H1 (cell line): ENCODE results near the gene CHN2.

Experiments
- CTCF ChIP-seq, 3 experiments: IDR thresholded peaks; 1 replicate in 2 of 3; 2 replicates in 1 of 3; pipeline versions ENCODE4 v1.5.1 to v1.6.1; 2011; ENCODE audit warnings: low read length in 3 of 3, mild to moderate bottlenecking in 3 of 3, inconsistent platforms in 2 of 3, low read depth in 1 of 3, moderate library complexity in 1 of 3; ENCODE audit not compliant: insufficient read depth in 1 of 3; ENCODE audit errors: control extremely low read depth in 1 of 3
- HDAC6 ChIP-seq: IDR thresholded peaks from one replicate; pipeline ENCODE4 v1.7.1; 2012; ENCODE audit warnings: low read depth, mild to moderate bottlenecking, inconsistent platforms, low read length, moderate library complexity
- MAX ChIP-seq: IDR thresholded peaks from 2 replicates; pipeline ENCODE4 v1.6.1; 2012; ENCODE audit warnings: inconsistent platforms
- NANOG ChIP-seq: IDR thresholded peaks from 2 replicates; pipeline ENCODE4 v1.6.1; 2011; ENCODE audit warnings: low read length, low read depth, mild to moderate bottlenecking, inconsistent platforms; ENCODE audit not compliant: insufficient read depth, poor library complexity, severe bottlenecking
- POLR2A ChIP-seq, 2 experiments: IDR thresholded peaks; 1 replicate in 1 of 2; 2 replicates in 1 of 2; pipeline ENCODE4 v1.6.1; 2011; ENCODE audit warnings: low read depth in 2 of 2, low read length in 2 of 2, mild to moderate bottlenecking in 2 of 2; ENCODE audit errors: control extremely low read depth in 1 of 2
- RAD21 ChIP-seq, 2 experiments: IDR thresholded peaks in 1 of 2; conservative IDR thresholded peaks in 1 of 2; 2 replicates each; pipeline ENCODE4 v1.6.1; 2011; ENCODE audit warnings: low read depth in 2 of 2, low read length in 2 of 2, improper control_type of control experiment in 1 of 2, inconsistent platforms in 1 of 2, mild to moderate bottlenecking in 1 of 2, moderate library complexity in 1 of 2
- SIRT6 ChIP-seq: IDR thresholded peaks from one replicate; pipeline ENCODE4 v1.7.1; 2012; ENCODE audit warnings: low read length, inconsistent platforms
- SP2 ChIP-seq: IDR thresholded peaks from 2 replicates; pipeline ENCODE4 v1.6.1; 2012; ENCODE audit warnings: mild to moderate bottlenecking, low read length, inconsistent platforms
- SUZ12 ChIP-seq: fragments of 200-600 bp; sonication (generic); IDR thresholded peaks from 2 replicates; pipeline ENCODE4 v1.6.1; 2012; ENCODE audit warnings: mild to moderate bottlenecking, inconsistent platforms, low read length, moderate library complexity, mixed read lengths
- YY1 ChIP-seq: IDR thresholded peaks from 2 replicates; pipeline ENCODE4 v1.6.1; 2011; ENCODE audit warnings: low read depth, mild to moderate bottlenecking, low read length
- ZNF274 ChIP-seq: IDR thresholded peaks from 2 replicates; pipeline ENCODE4 v1.7.0; 2012; ENCODE audit warnings: low read length, borderline replicate concordance; ENCODE audit errors: extremely low read depth

- TF ChIP-seq CTCF (IDR thresholded peaks at IDR 0.05; ENCODE audit: control extremely low read depth in 1 of 3, insufficient read depth in 1 of 3, low read depth in 1 of 3, low read length in 3 of 3) (no peak), RAD21 (IDR thresholded peaks at IDR 0.05 in 1 of 2, conservative IDR thresholded peaks at IDR 0.05 in 1 of 2; ENCODE audit: low read depth in 2 of 2, low read length in 2 of 2) (no peak), POLR2A (IDR thresholded peaks at IDR 0.05; ENCODE audit: control extremely low read depth in 1 of 2, low read depth in 2 of 2, low read length in 2 of 2) (no peak), ZNF274 (no peak), YY1 (no peak), SUZ12 (no peak), MAX (no peak), HDAC6 (no peak), NANOG (no peak), SIRT6 (no peak), SP2 (no peak)
Measured at GRCh38 chr7:29270594-29271318, 76.2 kb downstream of the CHN2 start.
